Measurements from ENCODE around the gene GANC. TPM values are rescaled to one million over a fixed set of nuclear protein-coding genes. Genes with fewer than 3 reads are reported as not detected.
"Not testable (repeated sequence)": the region's sequence is repeated elsewhere in the genome, so short reads cannot be mapped to it uniquely, and the experiment has no call there.

The GANC gene, protein sequence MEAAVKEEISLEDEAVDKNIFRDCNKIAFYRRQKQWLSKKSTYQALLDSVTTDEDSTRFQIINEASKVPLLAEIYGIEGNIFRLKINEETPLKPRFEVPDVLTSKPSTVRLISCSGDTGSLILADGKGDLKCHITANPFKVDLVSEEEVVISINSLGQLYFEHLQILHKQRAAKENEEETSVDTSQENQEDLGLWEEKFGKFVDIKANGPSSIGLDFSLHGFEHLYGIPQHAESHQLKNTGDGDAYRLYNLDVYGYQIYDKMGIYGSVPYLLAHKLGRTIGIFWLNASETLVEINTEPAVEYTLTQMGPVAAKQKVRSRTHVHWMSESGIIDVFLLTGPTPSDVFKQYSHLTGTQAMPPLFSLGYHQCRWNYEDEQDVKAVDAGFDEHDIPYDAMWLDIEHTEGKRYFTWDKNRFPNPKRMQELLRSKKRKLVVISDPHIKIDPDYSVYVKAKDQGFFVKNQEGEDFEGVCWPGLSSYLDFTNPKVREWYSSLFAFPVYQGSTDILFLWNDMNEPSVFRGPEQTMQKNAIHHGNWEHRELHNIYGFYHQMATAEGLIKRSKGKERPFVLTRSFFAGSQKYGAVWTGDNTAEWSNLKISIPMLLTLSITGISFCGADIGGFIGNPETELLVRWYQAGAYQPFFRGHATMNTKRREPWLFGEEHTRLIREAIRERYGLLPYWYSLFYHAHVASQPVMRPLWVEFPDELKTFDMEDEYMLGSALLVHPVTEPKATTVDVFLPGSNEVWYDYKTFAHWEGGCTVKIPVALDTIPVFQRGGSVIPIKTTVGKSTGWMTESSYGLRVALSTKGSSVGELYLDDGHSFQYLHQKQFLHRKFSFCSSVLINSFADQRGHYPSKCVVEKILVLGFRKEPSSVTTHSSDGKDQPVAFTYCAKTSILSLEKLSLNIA (N-terminal part only)
- total RNA-seq, result 10 to 100 TPM; 20.8 to 63.5 (median 35.3) TPM

DNA sequence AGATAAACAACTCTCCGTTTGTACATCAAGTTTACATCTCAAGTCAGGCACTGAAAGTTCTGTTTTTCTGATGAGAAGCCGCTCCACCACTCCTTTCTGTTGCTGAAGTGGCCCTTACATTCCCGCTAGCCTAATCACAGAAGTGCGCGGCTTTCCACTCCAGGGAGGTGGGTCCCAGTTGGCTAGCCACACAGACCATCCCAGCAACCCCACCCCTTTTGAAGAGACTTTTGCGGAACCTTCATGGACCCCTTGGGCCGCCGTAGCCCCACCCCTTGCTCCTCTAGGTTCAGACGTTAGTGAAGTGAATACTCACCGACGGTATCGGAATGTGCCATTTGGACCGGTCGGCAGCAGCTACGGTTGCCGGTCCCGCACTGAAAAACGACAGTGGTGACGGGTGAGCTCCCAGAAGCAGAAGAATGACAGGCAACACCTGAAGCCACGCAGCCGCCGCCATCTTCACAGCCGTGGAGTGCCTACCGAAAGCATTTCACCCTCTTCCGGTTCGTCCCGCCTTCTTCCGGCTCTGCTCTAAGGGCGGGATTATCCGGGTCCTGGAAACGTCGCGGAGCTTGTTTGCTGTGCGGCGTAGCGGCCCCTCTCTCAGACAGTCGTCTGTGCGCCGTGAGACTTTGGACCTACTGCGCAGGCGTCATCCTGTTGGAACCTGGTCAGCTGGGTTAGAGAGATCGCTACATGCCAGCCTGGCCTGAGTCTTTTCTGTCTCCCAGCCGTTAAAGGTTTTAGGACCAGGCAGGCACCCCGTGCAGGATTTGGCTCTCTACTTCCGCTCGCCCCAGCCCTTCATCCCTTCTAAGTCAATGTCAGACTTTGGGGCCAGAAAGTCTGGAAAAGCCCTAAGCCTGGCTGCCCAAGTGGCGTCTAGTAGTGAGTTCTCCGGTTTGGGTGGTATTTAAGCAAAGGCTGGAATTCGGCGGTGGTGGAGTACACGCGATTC is at the start of gene GANC, which contains the start of gene TMEM87A:
Gene GANC, plus strand, starts transcription at position 263 of the 961 bp plus-strand sequence. CDS start 1,281 bp downstream, outside the sequence.
Gene TMEM87A, minus strand, starts transcription at position 495 of the 961 bp plus-strand sequence. Its CDS starts 35 bp downstream, at position 460.
- DNase-seq, result peak; percentile 96 to 99 (median 97)
- Histone ChIP-seq H3K9me3 (no peaks in the 10 kb centered on the region), H3K27ac (peak within 1 kb of the TSS; percentile 95 to 99 (median 96)), H3K36me3 (no peaks in the 10 kb centered on the region), H3K27me3 (no peaks in the 10 kb centered on the region), H3K4me3 (peak within 1 kb of the TSS; percentile 66 to 88 (median 84)), H3K4me1 (peaks cover 0 to 48% (median 10%) of the 10 kb centered on the region in 4 donors)
- TF ChIP-seq, protein P1, sequence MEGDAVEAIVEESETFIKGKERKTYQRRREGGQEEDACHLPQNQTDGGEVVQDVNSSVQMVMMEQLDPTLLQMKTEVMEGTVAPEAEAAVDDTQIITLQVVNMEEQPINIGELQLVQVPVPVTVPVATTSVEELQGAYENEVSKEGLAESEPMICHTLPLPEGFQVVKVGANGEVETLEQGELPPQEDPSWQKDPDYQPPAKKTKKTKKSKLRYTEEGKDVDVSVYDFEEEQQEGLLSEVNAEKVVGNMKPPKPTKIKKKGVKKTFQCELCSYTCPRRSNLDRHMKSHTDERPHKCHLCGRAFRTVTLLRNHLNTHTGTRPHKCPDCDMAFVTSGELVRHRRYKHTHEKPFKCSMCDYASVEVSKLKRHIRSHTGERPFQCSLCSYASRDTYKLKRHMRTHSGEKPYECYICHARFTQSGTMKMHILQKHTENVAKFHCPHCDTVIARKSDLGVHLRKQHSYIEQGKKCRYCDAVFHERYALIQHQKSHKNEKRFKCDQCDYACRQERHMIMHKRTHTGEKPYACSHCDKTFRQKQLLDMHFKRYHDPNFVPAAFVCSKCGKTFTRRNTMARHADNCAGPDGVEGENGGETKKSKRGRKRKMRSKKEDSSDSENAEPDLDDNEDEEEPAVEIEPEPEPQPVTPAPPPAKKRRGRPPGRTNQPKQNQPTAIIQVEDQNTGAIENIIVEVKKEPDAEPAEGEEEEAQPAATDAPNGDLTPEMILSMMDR (IDR thresholded peaks at IDR 0.05), result no peak
- peak; percentile 88 to 96 for TF ChIP-seq POLR2A (IDR thresholded peaks at IDR 0.05)

DNA sequence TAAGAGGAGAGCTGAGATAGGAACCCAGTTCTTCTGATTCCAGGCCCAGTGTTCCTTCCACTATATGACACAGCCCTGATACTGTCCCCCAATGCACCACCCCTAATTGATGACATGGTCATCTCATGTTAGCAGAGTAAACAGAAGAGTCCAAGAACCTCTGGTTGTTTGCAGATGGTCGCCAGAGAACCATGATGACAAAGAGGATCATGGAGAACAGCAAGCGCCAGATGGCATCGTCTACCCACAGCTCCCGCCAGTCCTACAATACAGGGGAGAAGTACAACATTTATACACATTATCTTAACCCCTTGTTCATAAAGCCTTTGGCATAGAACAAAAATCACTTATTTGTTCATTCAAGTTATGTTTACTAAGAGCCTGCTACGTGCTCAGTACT is 46.4 kb upstream of the GANC start:
- no peak overlapping the region for H3K4me3 ChIP-seq

DNA sequence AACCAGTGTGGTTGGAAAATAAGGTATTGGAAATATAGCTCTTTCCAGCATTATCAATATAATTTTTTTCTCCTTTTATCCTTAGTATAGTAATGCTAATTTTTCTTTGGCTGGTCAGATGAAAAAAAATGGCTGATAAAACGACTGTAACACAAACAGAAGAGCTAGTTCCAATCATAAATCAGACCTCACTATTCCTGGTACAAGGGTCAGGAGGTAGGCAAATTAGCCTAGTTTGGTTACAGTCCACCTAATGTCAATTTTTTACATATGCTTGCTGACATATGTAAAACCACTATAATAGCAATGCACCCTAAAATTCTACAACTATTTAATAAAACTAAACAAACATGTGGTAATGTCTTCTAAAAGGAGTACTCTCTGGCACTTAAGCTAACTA is 45.0 kb upstream of the GANC start:
- H3K27ac ChIP-seq, result no peak overlapping the region
- no peaks in the 10 kb centered on the region for H3K4me1 ChIP-seq
- H3K36me3 ChIP-seq, result peaks cover 0 to 78% (median 0%) of the 10 kb centered on the region in 3 donors
- H3K27me3 ChIP-seq, result no peaks in the 10 kb centered on the region
- H3K4me3 ChIP-seq, result no peak overlapping the region
- H3K9me3 ChIP-seq, result no peaks in the 10 kb centered on the region
- TF ChIP-seq POLR2A (IDR thresholded peaks at IDR 0.05), result no peak
- TF ChIP-seq, protein P1 (IDR thresholded peaks at IDR 0.05), result no peak
- DNase-seq, result no peak

More for the DNA sequence above, 46.4 kb upstream of the GANC start:
- H3K36me3 ChIP-seq, result peaks cover 0 to 78% (median 0%) of the 10 kb centered on the region in 3 donors
- H3K9me3 ChIP-seq, result no peaks in the 10 kb centered on the region
- DNase-seq, result no peak
- no peak for TF ChIP-seq POLR2A (IDR thresholded peaks at IDR 0.05)
- TF ChIP-seq, protein P1 (IDR thresholded peaks at IDR 0.05), result no peak
- H3K27ac ChIP-seq, result no peak overlapping the region
- no peaks in the 10 kb centered on the region for H3K4me1 ChIP-seq
- no peaks in the 10 kb centered on the region for H3K27me3 ChIP-seq

- H3K27me3 ChIP-seq, DNase-seq, H3K4me1 ChIP-seq, H3K27ac ChIP-seq, H3K9me3 ChIP-seq, H3K4me3 ChIP-seq: not testable (repeated sequence)
- H3K36me3 ChIP-seq, result peaks cover 0 to 78% (median 0%) of the 10 kb centered on the region in 3 donors
Measured at GRCh38 chr15:42228981-42229380, 44.0 kb upstream of the GANC start.

GRCh38 chr15:42231088-42231487 is 41.9 kb upstream of the GANC start:
- Histone ChIP-seq H3K27ac (no peak overlapping the region), H3K4me3 (no peak overlapping the region), H3K4me1 (no peaks in the 10 kb centered on the region), H3K36me3 (peaks cover 0 to 77% (median 0%) of the 10 kb centered on the region in 3 donors), H3K27me3 (no peaks in the 10 kb centered on the region), H3K9me3 (no peaks in the 10 kb centered on the region)
- no peak for DNase-seq
- TF ChIP-seq, protein P1 (IDR thresholded peaks at IDR 0.05), result no peak
- no peak for TF ChIP-seq POLR2A (IDR thresholded peaks at IDR 0.05)
